CD14-positive monocyte (primary cell): ENCODE measurements around the gene GSK3A. TPM values are rescaled to one million over a fixed set of nuclear protein-coding genes. Genes with fewer than 3 reads are reported as not detected.
A peak's percentile ranks its signal among the peaks of the same experiment; 100 is the strongest.

ENCODE experiments used
- DNase-seq, 3 donors: peaks; one replicate each; pipeline ENCODE4 v3.0.0-alpha.2; 2011 to 2022
- H2AFZ ChIP-seq: 2 replicates; pipeline ENCODE4 v1.6.0; 2012; ENCODE audit warnings: mild to moderate bottlenecking, low read depth, low read length, inconsistent platforms; ENCODE audit not compliant: insufficient read depth, poor library complexity, severe bottlenecking
- H3K27ac ChIP-seq, 2 donors: 1 replicate in 1 of 2; 2 replicates in 1 of 2; pipeline ENCODE4 v1.5.1; 2012 to 2013; ENCODE audit warnings: low read length in 2 of 2, control low read depth in 1 of 2, inconsistent platforms in 1 of 2, low read depth in 1 of 2, mild to moderate bottlenecking in 1 of 2
- H3K27me3 ChIP-seq, 2 donors: one replicate each; pipeline versions ENCODE4 v1.6.0 to v1.6.1; 2011 to 2013; ENCODE audit warnings: low read length in 2 of 2; ENCODE audit not compliant: control insufficient read depth in 2 of 2, insufficient read depth in 2 of 2
- H3K36me3 ChIP-seq, 2 donors: replicated peaks in 1 of 2; 1 replicate in 1 of 2; 2 replicates in 1 of 2; pipeline versions ENCODE4 v1.5.1 to v1.6.1; 2012 to 2013; ENCODE audit warnings: low read length in 2 of 2, control low read depth in 1 of 2, inconsistent platforms in 1 of 2, mild to moderate bottlenecking in 1 of 2; ENCODE audit not compliant: insufficient read depth in 2 of 2, control insufficient read depth in 1 of 2
- H3K4me1 ChIP-seq, 2 donors: 1 replicate in 1 of 2; 2 replicates in 1 of 2; pipeline versions ENCODE4 v1.5.1 to v1.6.1; 2012 to 2013; ENCODE audit warnings: low read length in 2 of 2, control low read depth in 1 of 2, inconsistent platforms in 1 of 2, mild to moderate bottlenecking in 1 of 2, moderate library complexity in 1 of 2; ENCODE audit not compliant: insufficient read depth in 2 of 2, control insufficient read depth in 1 of 2
- H3K4me2 ChIP-seq: replicated peaks from 2 replicates; pipeline ENCODE3; 2012; ENCODE audit warnings: low read length, moderate library complexity, mild to moderate bottlenecking; ENCODE audit not compliant: poor library complexity, severe bottlenecking; ENCODE audit errors: extremely low read depth
- H3K4me3 ChIP-seq, 3 experiments: fragments of 200-600 bp in 1 of 3; sonication (generic) in 1 of 3; replicated peaks in 1 of 3; 1 replicate in 2 of 3; 2 replicates in 1 of 3; pipeline ENCODE4 v1.5.1; 2011 to 2013; ENCODE audit warnings: low read length in 3 of 3, mild to moderate bottlenecking in 3 of 3, control low read depth in 2 of 3, low read depth in 2 of 3, inconsistent platforms in 1 of 3, moderate library complexity in 1 of 3
- H3K79me2 ChIP-seq: 2 replicates; pipeline ENCODE4 v1.6.0; 2012; ENCODE audit warnings: mild to moderate bottlenecking, control low read depth, inconsistent platforms, low read length, moderate library complexity; ENCODE audit not compliant: insufficient read depth
- H3K9ac ChIP-seq: 2 replicates; pipeline ENCODE4 v1.6.0; 2017; ENCODE audit warnings: low read length, mild to moderate bottlenecking; ENCODE audit not compliant: insufficient read depth, poor library complexity, severe bottlenecking
- H3K9me3 ChIP-seq, 2 donors: replicated peaks in 1 of 2; 1 replicate in 1 of 2; 2 replicates in 1 of 2; pipeline versions ENCODE4 v1.5.1 to v1.6.1; 2012 to 2013; ENCODE audit warnings: low read length in 2 of 2, control low read depth in 1 of 2; ENCODE audit not compliant: control insufficient read depth in 1 of 2, insufficient read depth in 1 of 2
- H4K20me1 ChIP-seq: 2 replicates; pipeline ENCODE4 v1.6.0; 2012; ENCODE audit warnings: mild to moderate bottlenecking, low read length, control low read depth, moderate library complexity; ENCODE audit not compliant: insufficient read depth
- H3K27ac Mint-ChIP-seq, 7 donors: one replicate each; pipeline ENCODE4 v1.8.0; 2020; ENCODE audit warnings: mild to moderate bottlenecking in 7 of 7, mixed read lengths in 7 of 7, moderate library complexity in 6 of 7, inconsistent platforms in 2 of 7
- H3K27me3 Mint-ChIP-seq, 3 donors: one replicate each; pipeline ENCODE4 v1.8.0; 2021 to 2022; ENCODE audit warnings: low read depth in 3 of 3, mild to moderate bottlenecking in 3 of 3, mixed read lengths in 3 of 3, moderate library complexity in 3 of 3, inconsistent platforms in 1 of 3
- H3K36me3 Mint-ChIP-seq, 2 donors: one replicate each; pipeline ENCODE4 v1.8.0; 2020; ENCODE audit warnings: mixed read lengths in 2 of 2, inconsistent platforms in 1 of 2, mild to moderate bottlenecking in 1 of 2
- H3K4me1 Mint-ChIP-seq: one replicate; pipeline ENCODE4 v1.8.0; 2020; ENCODE audit warnings: mild to moderate bottlenecking, mixed read lengths
- H3K4me3 Mint-ChIP-seq, 2 donors: one replicate each; pipeline ENCODE4 v1.8.0; 2020; ENCODE audit warnings: mild to moderate bottlenecking in 2 of 2, mixed read lengths in 2 of 2, moderate library complexity in 1 of 2
- H3K9me3 Mint-ChIP-seq, 7 donors: one replicate each; pipeline ENCODE4 v1.8.0; 2020 to 2022; ENCODE audit warnings: mixed read lengths in 7 of 7, mild to moderate bottlenecking in 6 of 7, moderate library complexity in 6 of 7, inconsistent platforms in 2 of 7
- CTCF ChIP-seq: fragments of 200-600 bp; IDR thresholded peaks from one replicate; pipeline ENCODE4 v1.8.0; 2022; ENCODE audit warnings: antibody characterized with exemption, mild to moderate bottlenecking
- WGBS: methylation state at CpG from one replicate; pipeline ENCODE4 v1.1.5; 2013; ENCODE audit warnings: missing lambda C conversion rate; ENCODE audit not compliant: insufficient coverage; 5-methylcytosine and 5-hydroxymethylcytosine counted together
- intact Hi-C, 2 donors: fragments of 100-400 bp; cut with micrococcal nuclease; formaldehyde crosslinking; loops; one replicate each; pipeline versions ENCODE4 v1.15.0 to v1.15.1; 2023
- polyA plus RNA-seq, 3 donors: library from polyadenylated mRNA; depleted of rRNA in 1 of 3; unstranded in 2 of 3; stranded (reverse) in 1 of 3; fragments of 300-500 nt in 2 of 3; fragments of >200 nt in 1 of 3; fragmentation: Illumina TruSeq in 2 of 3; gene quantifications; 1 replicate in 2 of 3; 2 replicates in 1 of 3; pipeline ENCODE4 v1.2.3, GENCODE V29; 2012 to 2021

Gene GSK3A
- polyA plus RNA-seq, 3 donors, result 12.3 to 47.2 (median 14.9) TPM

DNA sequence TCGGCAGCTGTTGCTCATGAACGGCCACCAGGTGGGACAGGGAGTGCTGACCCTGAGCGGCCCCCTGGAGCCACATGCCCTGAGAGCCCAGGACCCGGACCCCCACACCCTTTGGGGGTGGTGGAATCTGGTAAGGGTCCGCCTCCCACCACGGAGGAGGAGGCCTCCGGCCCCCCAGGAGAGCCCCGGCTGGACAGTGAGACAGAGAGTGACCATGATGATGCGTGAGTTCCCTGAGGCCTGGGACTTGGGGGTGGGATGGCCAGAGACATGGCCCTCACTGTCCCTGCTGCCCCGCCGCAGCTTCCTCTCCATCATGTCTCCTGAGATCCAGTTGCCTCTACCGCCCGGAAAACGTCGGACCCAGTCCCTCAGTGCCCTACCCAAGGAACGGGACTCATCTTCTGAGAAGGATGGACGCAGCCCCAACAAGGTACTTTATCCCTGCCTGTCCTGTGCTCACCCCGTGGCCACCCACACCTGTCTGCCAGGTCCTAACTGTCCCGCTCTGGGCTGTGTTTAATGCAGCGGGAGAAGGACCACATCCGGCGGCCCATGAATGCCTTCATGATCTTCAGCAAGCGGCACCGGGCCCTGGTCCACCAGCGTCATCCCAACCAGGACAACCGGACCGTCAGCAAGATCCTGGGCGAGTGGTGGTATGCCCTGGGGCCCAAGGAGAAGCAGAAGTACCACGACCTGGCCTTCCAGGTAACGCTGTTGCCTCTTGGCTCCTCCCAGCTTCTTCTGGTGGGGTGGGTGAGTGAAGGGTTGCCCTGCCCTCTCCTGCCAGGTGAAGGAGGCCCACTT, 44.8 kb upstream of the GSK3A start:
- Mint-ChIP-seq H3K36me3 (peaks cover 37 to 52% of the 10 kb centered on the region in 2 donors), H3K9me3 (no peaks in the 10 kb centered on the region), H3K27ac (peak overlapping the region in 6 of 7 donors; percentile 32 to 98 (median 78)), H3K4me3 (no peak overlapping the region), H3K4me1 (peaks cover 33% of the 10 kb centered on the region), H3K27me3 (peaks cover 0 to 5% (median 0%) of the 10 kb centered on the region in 3 donors)
- Histone ChIP-seq H4K20me1 (peaks cover 75% of the 10 kb centered on the region), H3K27ac (peak overlapping the region; percentile 43 to 56), H3K27me3 (no peaks in the 10 kb centered on the region), H3K36me3 (peaks cover 48 to 52% of the 10 kb centered on the region in 2 donors), H2AFZ (no peak overlapping the region), H3K9ac (no peak overlapping the region), H3K4me1 (peaks cover 42 to 53% of the 10 kb centered on the region in 2 donors), H3K79me2 (peaks cover 33% of the 10 kb centered on the region), H3K4me2 (no peak overlapping the region), H3K9me3 (no peaks in the 10 kb centered on the region), H3K4me3 (no peak overlapping the region)
- intact Hi-C loops, result loop anchor here (2.0 to 10.0 kb wide), 4 partner anchors 16 to 152 kb away; partner anchors contain the start of genes PAFAH1B3 (in 1 of the 2), POU2F2 (in 1 of the 2) and PRR19 (in 1 of the 2)
- 92% methylated on average over 25 of the region's 30 CpGs for WGBS
- DNase-seq, result no peak
- no peak for TF ChIP-seq CTCF

- Mint-ChIP-seq H3K36me3 (peaks cover 33 to 45% of the 10 kb centered on the region in 2 donors), H3K27ac (peak overlapping the region; percentile 88 to 98 (median 93)), H3K4me1 (peaks cover 32% of the 10 kb centered on the region), H3K4me3 (peak overlapping the region; percentile 93 to 95), H3K9me3 (no peaks in the 10 kb centered on the region), H3K27me3 (peaks cover 0 to 5% (median 2%) of the 10 kb centered on the region in 3 donors)
- Histone ChIP-seq H3K27ac (peak overlapping the region; percentile 74 to 79), H3K9ac (peak overlapping the region; percentile 72), H2AFZ (no peak overlapping the region), H3K79me2 (peaks cover 40% of the 10 kb centered on the region), H3K36me3 (peaks cover 41 to 44% of the 10 kb centered on the region in 2 donors), H3K9me3 (no peaks in the 10 kb centered on the region), H3K4me2 (peak overlapping the region; percentile 90), H3K4me3 (peak overlapping the region; percentile 50 to 88 (median 54)), H3K27me3 (no peaks in the 10 kb centered on the region), H3K4me1 (peaks cover 50 to 60% of the 10 kb centered on the region in 2 donors), H4K20me1 (peaks cover 74% of the 10 kb centered on the region)
- 42% methylated on average over 6 of the region's 13 CpGs for WGBS
- DNase-seq, result peak; percentile 46 to 51 (median 49)
- TF ChIP-seq CTCF, result no peak
- intact Hi-C loops, result loop anchor here (2.0 to 10.0 kb wide), 4 partner anchors 16 to 152 kb away; partner anchors contain the start of genes PAFAH1B3 (in 1 of the 2), POU2F2 (in 1 of the 2) and PRR19 (in 1 of the 2)
These were observed 44.1 kb upstream of the GSK3A start for GRCh38 chr19:42286349-42287016.
